HG03159 (cell line): ENCODE data around the gene CBLC.
"Not testable (repeated sequence)": the region's sequence is repeated elsewhere in the genome, so short reads cannot be mapped to it uniquely, and the experiment has no call there.

Experiments used
- ATAC-seq: cut with Tn5 transposase; IDR thresholded peaks from one replicate; pipeline ENCODE4 v1.9.1; 2021; ENCODE audit warnings: mild to moderate bottlenecking, moderate library complexity; ENCODE audit not compliant: unreplicated experiment

CBLC gene

DNA sequence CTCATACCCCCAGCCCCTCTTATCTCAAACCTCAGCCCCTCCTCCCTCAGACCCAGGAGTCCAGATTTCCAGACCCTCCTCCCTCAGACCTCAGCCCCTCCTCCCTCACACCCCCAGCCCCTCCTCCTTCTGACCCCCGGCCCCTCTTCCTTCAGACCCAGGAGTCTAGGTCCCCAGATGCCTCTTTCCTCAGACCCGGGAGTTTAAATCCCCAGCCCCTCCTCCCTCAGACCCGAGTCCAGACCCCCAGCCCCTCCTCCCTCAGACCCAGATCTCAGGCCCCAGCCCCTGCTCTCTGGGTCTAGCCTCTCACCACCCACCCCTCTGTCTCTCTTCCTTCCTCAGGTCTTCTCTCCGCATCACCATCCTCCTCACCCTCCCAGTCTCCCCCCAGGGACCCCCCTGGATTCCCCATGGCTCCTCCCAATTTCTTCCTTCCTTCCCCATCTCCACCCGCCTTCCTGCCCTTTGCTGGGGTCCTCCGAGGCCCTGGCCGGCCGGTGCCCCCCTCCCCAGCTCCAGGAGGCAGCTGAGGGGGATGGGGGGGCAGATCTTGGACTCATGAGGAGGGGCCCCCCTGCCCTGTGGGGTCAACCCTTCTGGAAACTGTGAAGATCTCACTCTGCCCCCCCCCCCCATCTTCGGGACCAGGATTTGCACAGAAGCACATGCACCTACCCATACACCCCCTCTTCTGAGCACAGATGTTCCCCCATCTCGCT, 18.4 kb upstream of the CBLC start:
- no peak for ATAC-seq

DNA sequence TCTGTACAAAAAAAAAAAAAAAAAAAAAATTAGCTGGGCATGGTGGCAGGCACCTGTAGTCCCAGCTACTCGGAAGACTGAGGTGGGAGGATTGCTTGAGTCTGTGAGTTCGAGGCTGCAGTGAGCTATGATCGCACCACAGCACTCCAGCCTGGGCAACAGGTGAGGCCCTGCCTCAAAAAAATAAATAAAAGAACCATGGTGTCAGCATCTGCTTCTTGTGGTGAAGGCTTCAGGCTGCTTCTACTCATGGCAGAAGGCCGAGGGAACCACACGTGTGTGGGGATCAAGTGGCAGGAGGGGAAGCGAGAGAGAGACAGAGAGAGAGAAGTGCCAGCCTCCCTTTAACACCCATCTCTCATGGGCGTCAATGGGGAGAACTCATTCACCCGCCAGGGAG, 15.7 kb upstream of the CBLC start:
- no peak for ATAC-seq

DNA sequence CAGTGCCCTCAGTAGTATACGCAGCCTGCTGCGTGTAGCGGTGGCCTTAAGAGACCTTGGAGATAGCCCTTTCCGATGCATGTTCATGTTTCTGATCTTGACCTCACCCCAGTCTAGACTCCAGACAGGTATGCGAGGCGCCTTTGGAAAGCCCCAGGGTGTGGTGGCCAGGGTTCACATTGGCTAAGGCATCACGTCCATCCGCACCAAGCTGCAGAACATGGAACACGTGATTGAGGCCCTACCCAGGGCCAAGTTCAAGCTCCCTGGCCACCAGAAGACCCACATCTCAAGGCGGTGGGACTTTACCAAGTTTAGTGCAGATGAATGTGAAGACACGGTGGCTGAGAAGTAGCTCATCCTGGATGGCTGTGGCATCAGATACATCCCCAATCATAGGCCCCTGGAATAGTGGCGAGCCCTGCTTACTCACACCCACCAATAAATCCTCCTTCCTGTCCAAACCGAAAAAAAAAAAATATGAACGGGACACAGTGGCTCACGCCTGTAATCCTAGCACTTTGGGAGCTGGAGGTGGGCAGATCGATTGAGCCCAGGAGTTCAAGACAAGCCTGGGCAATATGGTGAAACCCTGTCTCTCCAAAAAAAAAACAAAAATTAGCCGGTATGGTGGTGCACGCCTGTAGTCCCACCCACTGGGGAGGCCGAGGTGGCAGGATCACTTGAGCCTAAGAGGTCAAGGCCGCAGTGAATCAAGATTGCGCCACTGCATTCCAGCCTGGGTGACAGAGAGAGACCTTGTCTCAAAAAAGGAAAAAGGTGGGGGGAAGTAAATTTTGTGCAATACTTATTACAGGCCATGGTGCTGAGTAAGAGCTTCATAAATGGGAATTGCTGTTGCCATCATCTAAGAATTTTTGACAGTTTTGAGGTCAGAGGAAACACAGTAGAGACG, 12.4 kb upstream of the CBLC start:
- ATAC-seq, result no peak

DNA sequence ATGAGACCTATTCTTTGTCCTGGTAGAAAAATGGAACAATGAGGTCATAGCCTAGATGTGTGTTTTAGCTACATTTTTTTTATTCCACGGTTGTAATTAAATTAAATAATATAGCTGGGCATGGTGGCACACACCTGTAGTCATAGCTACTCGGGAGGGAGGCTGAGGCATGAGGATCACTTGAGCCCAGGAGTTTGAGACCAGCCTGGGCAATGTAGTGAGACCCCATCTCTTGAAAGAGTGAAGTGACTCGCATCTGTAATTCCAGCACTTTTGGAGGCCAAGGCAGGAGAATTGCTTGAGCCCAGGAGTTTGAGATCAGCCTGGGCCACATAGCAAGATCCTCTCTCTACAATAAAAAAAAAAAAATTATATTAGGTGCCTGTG, 11.7 kb upstream of the CBLC start:
- ATAC-seq, result no peak

DNA sequence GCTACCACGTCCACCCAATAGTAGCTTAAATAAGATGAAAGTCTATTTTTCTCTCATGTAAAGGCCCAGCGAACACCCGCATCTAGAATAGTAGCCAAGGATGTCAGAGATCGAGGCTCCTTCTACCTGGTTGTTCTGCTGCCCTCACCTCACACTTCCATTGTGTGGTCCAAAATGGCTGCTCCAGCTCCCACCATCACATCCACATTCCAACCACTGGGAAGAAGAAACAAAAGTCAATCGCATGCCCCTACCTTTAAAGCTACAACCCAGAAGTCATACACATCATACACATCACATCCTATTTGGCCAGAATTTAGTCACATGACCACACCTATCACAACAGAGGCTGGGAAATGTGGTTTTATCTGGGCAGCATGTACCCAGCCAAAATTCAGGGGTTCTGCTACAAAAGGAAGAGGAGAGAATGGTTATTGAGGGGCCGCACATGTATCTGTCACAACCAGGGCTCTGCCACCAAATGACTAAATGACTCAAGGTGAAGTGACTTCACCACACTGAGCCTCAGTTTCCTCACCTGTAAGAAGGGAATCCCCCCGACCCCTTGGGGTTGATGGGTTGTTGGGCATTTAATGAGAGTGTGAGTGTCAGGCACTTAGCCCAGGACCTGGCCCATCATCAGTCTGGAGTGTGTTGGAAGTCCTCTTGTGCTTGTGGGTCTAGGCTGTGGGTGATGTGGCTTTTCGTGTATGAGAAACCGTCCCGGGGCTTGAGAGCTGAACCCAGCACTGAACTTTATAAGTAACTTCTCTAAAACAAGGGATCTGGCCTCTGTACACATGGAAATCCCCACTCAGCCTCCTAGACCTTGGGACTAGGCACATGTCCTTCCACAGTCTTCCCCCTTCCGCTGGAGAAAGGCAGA, 10.2 kb upstream of the CBLC start:
- ATAC-seq, result no peak

DNA sequence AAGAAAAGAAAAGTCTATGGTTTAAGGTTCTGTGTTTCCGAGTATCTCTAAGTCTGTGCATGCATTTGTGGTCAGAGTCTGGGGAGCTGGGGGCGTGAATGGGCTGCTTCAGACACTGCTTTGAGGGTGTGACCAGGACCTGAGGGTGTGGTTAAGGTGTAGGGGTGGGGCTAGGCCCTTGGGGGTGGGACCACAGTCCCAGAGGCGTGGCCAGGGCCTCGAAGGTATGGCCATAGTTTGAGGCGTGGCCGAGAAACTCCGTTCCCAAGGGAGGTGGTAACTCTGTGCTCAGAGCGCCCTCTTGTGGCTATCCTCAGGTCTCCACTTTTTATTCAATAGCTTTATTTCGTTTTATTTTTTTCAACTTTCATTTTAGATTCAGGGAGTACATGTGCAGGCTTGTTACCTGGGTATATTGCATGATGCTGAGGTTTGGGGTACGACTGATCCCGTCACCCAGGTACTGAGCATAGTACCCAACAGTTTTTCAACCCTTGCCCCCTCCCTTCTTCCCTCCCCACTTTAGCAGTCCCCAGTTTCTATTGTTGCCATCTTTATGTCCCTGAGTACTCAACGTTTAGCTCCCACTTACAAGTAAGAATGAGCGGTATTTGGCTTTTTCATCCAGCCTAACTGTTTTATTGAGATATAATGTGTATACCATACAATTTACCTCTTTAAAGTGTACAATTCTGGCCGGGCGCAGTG, 7.0 kb upstream of the CBLC start:
- ATAC-seq, result peak; percentile 98

DNA sequence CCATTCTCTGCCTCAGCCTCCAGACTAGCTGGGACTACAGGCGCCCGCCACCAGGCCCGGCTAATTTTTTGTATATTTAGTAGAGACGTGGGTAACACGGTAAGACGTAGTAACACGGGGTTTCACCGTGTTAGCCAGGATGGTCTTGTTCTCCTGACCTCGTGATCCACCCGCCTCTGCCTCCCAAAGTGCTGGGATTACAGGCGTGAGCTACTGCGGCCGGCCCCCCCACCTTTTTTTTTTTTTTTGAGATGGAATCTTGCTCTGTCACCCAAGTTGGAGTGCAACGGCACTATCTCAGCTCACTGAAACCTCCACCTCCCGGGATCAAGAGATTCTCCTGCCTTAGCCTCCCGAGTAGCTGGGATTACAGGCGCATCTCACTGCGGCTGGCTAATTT, 5.5 kb upstream of the CBLC start:
- ATAC-seq, result not testable (repeated sequence)

DNA sequence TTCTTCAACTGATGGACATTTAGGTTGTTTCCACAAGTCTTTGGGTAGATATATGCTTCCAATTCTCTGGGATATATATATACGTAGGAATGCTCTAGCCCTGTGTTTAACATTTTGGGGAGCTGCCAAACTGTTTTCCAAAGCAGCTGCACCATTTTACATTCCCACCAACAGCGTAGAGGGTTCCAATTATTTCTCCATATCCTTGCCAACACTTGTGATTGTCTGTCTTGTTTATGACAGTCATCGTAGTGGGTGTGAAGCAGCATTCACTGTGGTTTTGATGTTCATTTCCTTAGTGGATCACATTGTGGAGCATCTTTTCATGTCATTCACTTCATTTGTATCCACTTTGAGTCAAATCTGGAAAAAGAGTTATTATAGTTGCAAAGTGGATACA, 4.7 kb upstream of the CBLC start:
- no peak for ATAC-seq

DNA sequence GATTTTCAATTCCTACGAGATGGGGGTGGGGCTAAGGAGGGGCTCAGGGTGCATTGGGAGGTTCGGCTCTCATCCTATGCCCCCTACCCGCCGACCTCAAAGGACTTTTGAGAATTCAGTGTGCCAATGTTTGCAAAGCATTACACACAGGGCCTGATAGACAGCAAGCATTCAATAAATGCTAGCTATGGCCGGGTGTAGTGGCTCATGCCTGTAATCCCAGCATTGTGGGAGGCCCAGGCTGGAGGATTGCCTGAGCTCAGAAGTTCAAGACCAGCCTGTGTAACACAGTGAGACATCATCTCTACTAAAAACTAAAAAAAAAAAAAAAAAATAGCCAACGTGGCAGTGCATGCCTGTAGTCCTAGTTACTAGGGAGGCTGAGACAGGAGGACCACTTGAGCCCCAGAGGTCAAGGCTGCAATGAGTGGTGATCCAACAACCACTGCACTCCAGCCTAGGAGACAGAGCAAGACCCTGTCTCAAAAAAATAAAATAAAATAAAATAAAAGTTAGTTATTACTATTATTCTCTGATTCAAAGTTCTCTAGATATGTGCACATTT, 1.9 kb upstream of the CBLC start:
- no peak for ATAC-seq

DNA sequence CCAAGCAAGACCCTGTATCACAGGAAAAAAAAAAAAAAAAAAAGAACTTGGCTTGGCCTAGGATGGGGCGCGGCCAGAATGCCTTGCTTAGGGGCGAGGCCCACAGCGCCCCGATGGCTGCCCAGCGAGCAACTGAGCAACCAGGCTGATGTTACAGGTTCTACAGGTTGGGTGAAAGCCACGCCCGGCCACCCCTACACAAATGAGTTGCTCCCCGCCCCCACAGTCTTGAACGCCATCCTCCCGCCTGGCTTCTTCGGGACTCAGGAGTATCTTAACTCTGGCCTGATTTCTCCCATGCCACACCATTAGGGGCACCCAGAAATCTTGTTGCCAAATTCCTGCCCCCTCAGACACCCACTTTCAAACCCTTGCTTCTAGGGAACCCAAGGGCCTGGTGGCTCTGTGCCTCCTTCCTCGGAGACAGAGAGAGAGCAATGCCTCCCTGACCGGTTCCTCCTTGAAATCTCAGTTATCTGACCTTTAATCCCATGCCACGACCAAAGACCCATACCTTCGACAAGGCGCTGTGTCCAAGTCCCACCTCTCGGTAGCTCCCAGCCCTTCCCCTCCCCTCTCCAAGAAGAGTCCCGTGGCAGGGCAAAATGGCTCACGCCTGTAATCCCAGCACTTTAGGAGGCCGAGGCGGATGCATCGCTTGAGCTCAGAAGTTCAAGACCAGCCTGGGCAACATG, 1.1 kb upstream of the CBLC start:
- no peak for ATAC-seq

DNA sequence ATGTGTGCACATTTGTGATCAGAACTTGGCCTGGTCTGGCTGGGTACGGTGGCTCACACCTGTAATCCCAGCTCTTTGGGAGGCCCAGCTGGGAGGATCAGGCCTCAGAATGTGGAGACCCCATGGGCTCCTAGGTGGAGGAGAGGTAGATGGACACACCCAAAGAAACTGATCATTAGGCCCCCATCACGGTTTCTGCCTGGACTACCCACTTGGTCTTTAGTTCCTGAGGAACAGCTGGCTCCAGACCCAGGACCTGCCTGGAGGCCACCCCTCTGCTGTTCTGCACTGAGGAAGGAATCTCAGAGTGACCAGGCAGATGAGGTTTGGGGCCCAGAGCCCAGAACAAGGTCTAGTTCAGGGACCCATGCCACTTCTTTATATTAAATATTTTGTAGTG, 1.5 kb downstream of the CBLC start:
- no peak for ATAC-seq

DNA sequence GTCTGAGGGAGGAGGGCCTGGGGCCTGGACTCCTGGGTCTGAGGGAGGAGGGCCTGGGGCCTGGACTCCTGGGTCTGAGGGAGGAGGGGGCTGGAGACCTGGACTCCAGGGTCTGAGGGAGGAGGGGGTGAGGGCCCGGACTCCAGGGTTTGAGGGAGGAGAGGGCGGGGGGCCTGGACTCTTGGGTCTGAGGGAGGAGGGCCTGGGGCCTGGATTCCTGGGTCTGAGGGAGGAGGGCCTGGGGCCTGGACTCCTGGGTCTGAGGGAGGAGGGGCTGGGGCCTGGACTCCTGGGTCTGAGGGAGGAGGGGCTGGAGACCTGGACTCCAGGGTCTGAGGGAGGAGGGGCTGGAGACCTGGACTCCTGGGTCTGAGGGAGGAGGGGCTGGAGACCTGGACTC, 4.0 kb downstream of the CBLC start:
- ATAC-seq, result not testable (repeated sequence)

DNA sequence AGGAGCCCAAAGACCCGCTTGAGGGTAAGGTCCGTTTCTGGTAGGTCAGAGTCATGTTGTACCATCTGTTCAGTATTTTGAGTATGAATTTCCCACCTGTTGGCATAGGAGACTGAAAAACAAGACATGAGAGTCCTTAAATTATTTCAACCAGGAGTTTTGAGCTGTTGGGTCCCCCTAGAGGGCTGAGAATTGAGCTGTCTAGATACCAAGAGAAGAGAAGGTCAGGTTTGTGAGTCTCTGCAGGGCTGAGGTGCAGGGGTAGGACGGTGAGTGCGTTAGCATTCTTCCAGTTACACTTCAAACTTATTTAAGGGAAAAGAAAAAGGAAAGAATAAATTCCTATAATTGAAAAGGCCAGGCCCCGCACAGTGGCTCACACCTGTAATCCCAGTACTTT, 5.0 kb downstream of the CBLC start:
- ATAC-seq, result no peak

DNA sequence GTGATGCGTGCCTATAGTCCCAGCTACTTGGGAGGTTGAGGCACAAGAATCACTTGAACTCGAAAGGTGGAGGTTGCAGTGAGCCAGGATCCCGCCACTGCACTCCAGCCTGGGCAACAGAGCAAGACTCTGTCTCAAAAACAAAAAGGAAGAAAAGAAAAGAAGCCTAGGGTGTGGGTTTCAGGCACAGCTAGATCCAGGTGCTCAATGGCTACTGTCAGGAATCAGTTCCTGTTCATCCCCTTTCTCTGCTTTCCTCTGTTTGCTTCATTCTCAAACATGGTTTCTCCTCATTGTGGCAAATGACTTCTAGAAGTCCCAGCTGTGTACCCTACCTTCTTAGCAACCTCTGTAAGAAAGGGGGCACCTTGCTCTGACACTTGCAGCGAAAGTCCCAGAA, 5.9 kb downstream of the CBLC start:
- ATAC-seq, result no peak

DNA sequence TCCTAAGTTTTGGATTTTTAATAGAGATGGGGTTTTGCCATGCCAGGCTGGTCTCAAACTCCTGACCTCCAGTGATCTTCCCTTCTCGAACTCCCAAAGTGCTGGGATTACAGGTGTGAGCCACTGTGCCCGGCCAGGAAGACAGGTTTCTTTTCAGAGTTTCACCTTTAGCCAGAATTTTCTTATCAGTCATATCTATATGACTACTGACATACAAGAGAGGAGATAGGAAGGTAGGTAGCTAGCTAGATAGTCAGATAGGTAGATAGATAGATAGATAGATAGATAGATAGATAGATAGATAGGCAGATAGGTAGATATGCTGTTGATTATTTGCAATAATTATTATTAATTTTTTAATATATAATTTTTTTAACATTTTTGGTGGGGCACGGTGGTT, 7.6 kb downstream of the CBLC start:
- ATAC-seq, result no peak

DNA sequence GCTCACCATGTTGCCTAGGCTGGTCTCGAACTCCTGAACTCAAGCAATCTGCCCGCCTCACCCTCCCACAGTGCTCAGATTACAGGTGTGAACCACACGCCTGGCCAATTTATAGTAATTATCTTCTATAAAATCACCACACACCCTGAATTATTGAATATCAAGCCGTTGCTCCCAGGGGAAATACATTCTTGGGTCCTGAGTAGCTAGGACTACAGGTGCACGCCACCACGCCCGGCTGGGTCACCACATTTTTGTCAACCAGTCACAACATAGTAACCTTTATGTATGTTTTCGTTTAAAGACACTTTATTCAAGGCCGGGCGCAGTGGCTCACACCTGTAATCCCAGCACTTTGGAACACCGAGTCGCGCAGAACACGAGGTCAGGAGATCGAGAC, 8.3 kb downstream of the CBLC start:
- no peak for ATAC-seq

DNA sequence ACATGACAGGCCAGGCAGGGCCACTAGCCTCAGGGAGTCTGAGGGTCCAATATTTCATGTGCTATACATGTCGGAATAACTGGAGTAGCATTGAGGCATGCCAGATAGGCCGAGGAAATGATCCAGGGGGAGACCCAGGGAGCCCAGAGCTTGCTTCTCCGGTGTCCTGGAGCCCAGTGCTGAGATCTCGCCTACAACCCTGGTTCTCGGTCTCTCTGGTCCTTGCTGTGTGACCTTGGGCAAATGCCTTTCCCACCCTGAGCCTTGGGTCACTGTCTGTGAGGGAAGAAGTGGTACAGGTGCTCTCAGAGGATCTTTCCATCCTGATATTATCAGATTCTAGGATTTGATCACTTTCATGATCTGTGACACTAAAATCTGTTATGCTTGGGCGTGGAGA, 11.3 kb downstream of the CBLC start:
- no peak for ATAC-seq

DNA sequence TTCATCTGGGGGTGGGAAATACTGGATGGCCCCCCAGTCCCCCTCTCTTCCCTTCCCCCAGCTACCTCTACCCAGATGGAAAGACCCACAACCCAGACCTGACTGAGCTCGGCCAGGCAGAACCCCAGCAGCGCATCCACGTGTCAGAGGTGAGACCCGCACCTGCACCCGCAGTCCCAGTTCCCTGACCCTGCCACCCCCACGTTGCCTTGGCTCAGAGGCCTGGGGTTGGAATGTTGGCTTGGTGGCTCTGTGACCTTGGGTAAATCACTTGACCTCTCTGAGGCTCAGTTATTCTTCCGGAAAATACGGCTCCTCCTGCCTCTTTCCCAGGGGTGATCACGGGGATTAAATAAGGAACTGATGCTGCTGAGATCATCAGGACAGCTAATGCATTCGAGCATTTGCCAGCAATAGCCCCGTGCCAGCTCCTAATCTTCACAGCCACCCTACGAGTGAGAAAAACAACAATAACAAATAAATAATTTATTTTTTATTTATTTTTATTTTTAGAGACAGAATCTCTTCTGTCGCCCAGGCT, 12.3 kb downstream of the CBLC start:
- ATAC-seq, result no peak

DNA sequence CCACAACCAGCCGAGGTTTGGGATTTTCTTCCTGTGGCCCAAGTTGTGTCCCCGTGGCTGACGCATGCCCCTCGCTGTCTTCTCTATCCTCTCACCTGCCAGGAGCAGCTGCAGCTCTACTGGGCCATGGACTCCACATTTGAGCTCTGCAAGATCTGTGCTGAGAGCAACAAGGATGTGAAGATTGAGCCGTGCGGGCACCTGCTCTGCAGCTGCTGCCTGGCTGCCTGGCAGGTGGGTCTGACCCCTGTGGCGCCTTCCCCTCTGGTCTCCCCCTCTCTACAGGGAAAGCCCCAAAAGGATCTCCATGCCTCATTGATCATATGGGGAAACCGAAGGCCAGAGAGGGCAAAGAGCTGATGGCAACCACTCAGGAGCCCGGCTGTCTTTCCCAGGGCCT, 14.6 kb downstream of the CBLC start:
- no peak for ATAC-seq

DNA sequence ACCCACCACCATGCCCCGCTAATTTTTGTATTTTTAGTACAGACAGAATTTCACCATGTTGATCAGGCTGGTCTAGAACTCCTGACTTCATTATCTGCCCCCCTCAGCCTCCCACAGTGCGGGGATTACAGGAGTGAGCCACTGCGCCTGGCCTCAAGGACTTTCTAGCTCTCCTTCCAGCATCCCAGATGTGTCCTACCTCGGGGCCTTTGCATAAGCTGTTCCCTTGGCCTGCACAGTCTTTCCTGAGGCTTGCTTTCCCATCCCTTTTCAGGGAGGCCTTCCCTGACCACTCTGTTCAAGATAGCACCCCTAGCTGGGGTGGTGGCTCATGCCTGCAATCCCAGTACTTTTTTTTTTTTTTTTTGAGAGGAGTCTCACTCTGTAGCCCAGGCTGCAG, 16.9 kb downstream of the CBLC start:
- no peak for ATAC-seq
